Mesenchymal stem cell (in vitro differentiated cells and primary cell): ENCODE measurements around the gene NAV2.

Source experiments
- DNase-seq: peaks from one replicate; pipeline ENCODE4 v3.0.0-alpha.2; 2013
- H2AFZ ChIP-seq: one replicate; pipeline ENCODE4 v1.6.1; 2013; ENCODE audit warnings: low read depth, mild to moderate bottlenecking, control low read depth, inconsistent platforms, low read length, moderate library complexity
- H2AK5ac ChIP-seq: 2 replicates; pipeline ENCODE4 v1.6.1; 2013; ENCODE audit warnings: low read length, moderate library complexity, mild to moderate bottlenecking, inconsistent platforms; ENCODE audit not compliant: severe bottlenecking
- H2BK120ac ChIP-seq: one replicate; pipeline ENCODE4 v1.6.1; 2013; ENCODE audit warnings: low read depth, mild to moderate bottlenecking, inconsistent platforms, low read length, moderate library complexity
- H2BK12ac ChIP-seq, 2 experiments: one replicate each; pipeline ENCODE4 v1.6.1; 2013; ENCODE audit warnings: inconsistent platforms in 2 of 2, low read length in 2 of 2, mild to moderate bottlenecking in 2 of 2, moderate library complexity in 2 of 2, control low read depth in 1 of 2
- H2BK15ac ChIP-seq: one replicate; pipeline ENCODE4 v1.6.1; 2013; ENCODE audit warnings: mild to moderate bottlenecking, low read depth, inconsistent platforms; ENCODE audit not compliant: poor library complexity, severe bottlenecking
- H2BK5ac ChIP-seq: 2 replicates; pipeline ENCODE4 v1.6.1; 2013; ENCODE audit warnings: low read depth, mild to moderate bottlenecking, low read length, control low read depth, inconsistent platforms; ENCODE audit not compliant: poor library complexity, severe bottlenecking
- H3K14ac ChIP-seq, 2 experiments: one replicate each; pipeline ENCODE4 v1.6.1; 2013; ENCODE audit warnings: inconsistent platforms in 2 of 2, low read length in 2 of 2, control low read depth in 1 of 2, mild to moderate bottlenecking in 1 of 2, moderate library complexity in 1 of 2
- H3K18ac ChIP-seq, 2 experiments: one replicate each; pipeline ENCODE4 v1.6.1; 2013; ENCODE audit warnings: inconsistent platforms in 2 of 2, low read length in 2 of 2, control low read depth in 1 of 2, low read depth in 1 of 2, mild to moderate bottlenecking in 1 of 2
- H3K23ac ChIP-seq, 2 experiments: one replicate each; pipeline ENCODE4 v1.6.1; 2013; ENCODE audit warnings: inconsistent platforms in 2 of 2, low read length in 2 of 2, mild to moderate bottlenecking in 2 of 2, moderate library complexity in 2 of 2, control low read depth in 1 of 2
- H3K27ac ChIP-seq: 2 replicates; pipeline ENCODE4 v1.5.1; 2013; ENCODE audit warnings: mild to moderate bottlenecking, moderate library complexity, low read length, control low read depth, inconsistent platforms; ENCODE audit not compliant: poor library complexity, severe bottlenecking
- H3K27me3 ChIP-seq, 2 experiments: 2 replicates each; pipeline versions ENCODE4 v1.6.1 to v1.7.0; 2013; ENCODE audit warnings: low read length in 2 of 2, mild to moderate bottlenecking in 2 of 2, moderate library complexity in 2 of 2, control low read depth in 1 of 2, inconsistent platforms in 1 of 2; ENCODE audit not compliant: control insufficient read depth in 1 of 2, insufficient read depth in 1 of 2
- H3K36me3 ChIP-seq, 2 experiments: 2 replicates each; pipeline versions ENCODE4 v1.6.1 to v1.7.0; 2013; ENCODE audit warnings: low read length in 2 of 2, control low read depth in 1 of 2, inconsistent platforms in 1 of 2, low read depth in 1 of 2, mild to moderate bottlenecking in 1 of 2; ENCODE audit not compliant: insufficient read depth in 2 of 2, control insufficient read depth in 1 of 2
- H3K4ac ChIP-seq, 2 experiments: one replicate each; pipeline ENCODE4 v1.6.1; 2013; ENCODE audit warnings: inconsistent platforms in 2 of 2, low read length in 2 of 2, mild to moderate bottlenecking in 2 of 2, moderate library complexity in 2 of 2, control low read depth in 1 of 2, low read depth in 1 of 2
- H3K4me1 ChIP-seq: 2 replicates; pipeline ENCODE4 v1.6.1; 2013; ENCODE audit warnings: low read depth, low read length, control low read depth; ENCODE audit not compliant: control insufficient read depth, insufficient read depth
- H3K4me2 ChIP-seq: 2 replicates; pipeline ENCODE4 v1.6.1; 2013; ENCODE audit warnings: low read length, mild to moderate bottlenecking, inconsistent platforms; ENCODE audit not compliant: poor library complexity, severe bottlenecking
- H3K4me3 ChIP-seq, 2 experiments: 2 replicates each; pipeline versions ENCODE4 v1.5.1 to v1.7.0; 2013; ENCODE audit warnings: low read length in 2 of 2, mild to moderate bottlenecking in 2 of 2, control low read depth in 1 of 2, low read depth in 1 of 2; ENCODE audit not compliant: insufficient read depth in 1 of 2
- H3K79me1 ChIP-seq: replicated peaks from 2 replicates; pipeline ENCODE4 v1.6.1; 2013; ENCODE audit warnings: mild to moderate bottlenecking, control low read depth, low read length, inconsistent platforms; ENCODE audit not compliant: poor library complexity, severe bottlenecking
- H3K9ac ChIP-seq: 2 replicates; pipeline ENCODE4 v1.7.0; 2013; ENCODE audit warnings: mild to moderate bottlenecking, low read length, moderate library complexity
- H3K9me3 ChIP-seq: 2 replicates; pipeline ENCODE4 v1.7.0; 2013; ENCODE audit warnings: mild to moderate bottlenecking, low read length; ENCODE audit not compliant: control insufficient read depth
- H4K8ac ChIP-seq: one replicate; pipeline ENCODE4 v1.6.1; 2013; ENCODE audit warnings: inconsistent platforms, mild to moderate bottlenecking, low read length, moderate library complexity
- H4K91ac ChIP-seq: one replicate; pipeline ENCODE4 v1.6.1; 2013; ENCODE audit warnings: mild to moderate bottlenecking, low read length, inconsistent platforms
- WGBS: methylation state at CpG from one replicate; pipeline ENCODE4 v1.1.7; 2013; ENCODE audit warnings: mixed read lengths; 5-methylcytosine and 5-hydroxymethylcytosine counted together

Gene NAV2

GRCh38 chr11:20059587-20060021 is 347.0 kb downstream of the NAV2 start:
- Histone ChIP-seq H3K27me3 (no peaks in the 10 kb centered on the region), H2BK12ac (no peak overlapping the region), H3K4me3 (no peak overlapping the region), H2AK5ac (no peak overlapping the region), H3K9me3 (no peaks in the 10 kb centered on the region), H3K36me3 (peaks cover 14 to 93% of the 10 kb centered on the region in 2 experiments), H2BK15ac (no peak overlapping the region), H3K18ac (no peak overlapping the region), H3K9ac (no peak overlapping the region), H2AFZ (no peak overlapping the region), H2BK120ac (no peak overlapping the region), H4K8ac (no peak overlapping the region), H3K4ac (no peak overlapping the region), H3K14ac (no peak overlapping the region), H3K79me1 (peaks cover 2% of the 10 kb centered on the region), H3K23ac (no peak overlapping the region), H3K27ac (no peak overlapping the region), H2BK5ac (no peak overlapping the region), H3K4me2 (no peak overlapping the region), H3K4me1 (peaks cover 1% of the 10 kb centered on the region), H4K91ac (no peak overlapping the region)
- 95% methylated on average over 4 of the region's 4 CpGs for WGBS
- DNase-seq, result no peak

DNA sequence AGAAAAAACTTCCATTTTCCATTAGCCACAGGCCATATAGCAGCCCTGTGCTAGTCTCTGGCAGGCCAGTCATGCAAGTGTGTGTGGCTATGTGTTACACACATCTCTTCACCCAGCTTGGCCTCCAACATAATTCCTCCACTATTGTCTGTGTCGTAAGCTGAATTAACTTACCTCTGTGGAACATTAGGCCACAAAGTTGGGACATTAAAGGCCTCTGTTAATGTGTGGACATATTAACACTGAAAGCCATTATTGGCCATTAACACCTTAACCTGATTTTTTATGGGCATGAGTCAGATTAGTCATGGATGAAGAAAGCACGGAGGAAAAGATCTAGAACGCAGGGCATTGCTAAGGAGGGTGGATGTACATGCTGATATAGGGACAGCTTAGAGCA is 347.5 kb downstream of the NAV2 start:
- WGBS, result 95% methylated on average over 3 of the region's 3 CpGs
- Histone ChIP-seq H3K4me2 (no peak overlapping the region), H3K9ac (no peak overlapping the region), H2BK15ac (no peak overlapping the region), H3K4ac (no peak overlapping the region), H3K18ac (no peak overlapping the region), H3K14ac (no peak overlapping the region), H2BK120ac (no peak overlapping the region), H3K79me1 (peaks cover 2% of the 10 kb centered on the region), H4K91ac (no peak overlapping the region), H3K36me3 (peaks cover 14 to 93% of the 10 kb centered on the region in 2 experiments), H3K4me1 (peaks cover 1% of the 10 kb centered on the region), H4K8ac (no peak overlapping the region), H2BK5ac (no peak overlapping the region), H3K23ac (no peak overlapping the region), H2AK5ac (no peak overlapping the region), H3K27ac (no peak overlapping the region), H2AFZ (no peak overlapping the region), H3K9me3 (no peaks in the 10 kb centered on the region), H3K27me3 (no peaks in the 10 kb centered on the region), H2BK12ac (no peak overlapping the region), H3K4me3 (no peak overlapping the region)
- no peak for DNase-seq

GRCh38 chr11:20060647-20061205 is 348.1 kb downstream of the NAV2 start:
- H4K91ac ChIP-seq, result no peak overlapping the region
- H3K4ac ChIP-seq, result no peak overlapping the region
- no peak overlapping the region for H2AK5ac ChIP-seq
- H2BK15ac ChIP-seq, result no peak overlapping the region
- no peak overlapping the region for H3K23ac ChIP-seq
- H3K9me3 ChIP-seq, result no peaks in the 10 kb centered on the region
- WGBS, result 92% methylated on average over 7 of the region's 7 CpGs
- DNase-seq, result no peak
- peaks cover 15 to 93% of the 10 kb centered on the region in 2 experiments for H3K36me3 ChIP-seq
- H2AFZ ChIP-seq, result no peak overlapping the region
- no peak overlapping the region for H3K9ac ChIP-seq
- H3K18ac ChIP-seq, result no peak overlapping the region
- no peak overlapping the region for H4K8ac ChIP-seq
- no peak overlapping the region for H3K27ac ChIP-seq
- H3K4me1 ChIP-seq, result peaks cover 1% of the 10 kb centered on the region
- H3K14ac ChIP-seq, result no peak overlapping the region
- H3K79me1 ChIP-seq, result peaks cover 2% of the 10 kb centered on the region
- no peak overlapping the region for H2BK5ac ChIP-seq
- no peak overlapping the region for H3K4me2 ChIP-seq
- H2BK120ac ChIP-seq, result no peak overlapping the region
- no peak overlapping the region for H3K4me3 ChIP-seq
- no peaks in the 10 kb centered on the region for H3K27me3 ChIP-seq
- no peak overlapping the region for H2BK12ac ChIP-seq

DNA sequence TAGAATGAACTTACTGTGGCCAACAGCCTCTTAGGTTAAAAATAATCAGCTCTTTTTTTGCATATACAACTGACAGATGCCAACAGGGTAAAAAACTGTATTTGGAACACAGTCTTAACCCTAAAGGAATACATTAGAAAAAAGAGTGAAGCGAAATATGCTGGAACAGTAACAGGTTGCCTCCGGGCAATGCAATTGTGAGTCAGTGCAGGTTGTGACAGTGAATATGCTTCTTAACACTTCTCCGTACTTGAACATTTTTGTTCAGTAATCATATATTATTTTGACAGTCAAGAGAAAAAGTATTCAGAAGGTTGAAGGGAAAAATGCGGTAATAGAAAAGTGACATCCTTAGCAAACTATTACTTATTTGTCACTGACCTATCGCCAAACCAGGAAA is 349.1 kb downstream of the NAV2 start:
- Histone ChIP-seq H3K27me3 (no peaks in the 10 kb centered on the region), H3K9me3 (no peaks in the 10 kb centered on the region), H3K18ac (no peak overlapping the region), H2BK120ac (no peak overlapping the region), H3K14ac (no peak overlapping the region), H3K36me3 (peaks cover 10 to 93% of the 10 kb centered on the region in 2 experiments), H2AFZ (no peak overlapping the region), H3K4me2 (no peak overlapping the region), H4K91ac (no peak overlapping the region), H2AK5ac (no peak overlapping the region), H2BK15ac (no peak overlapping the region), H4K8ac (no peak overlapping the region), H3K4ac (no peak overlapping the region), H3K4me3 (no peak overlapping the region), H3K79me1 (peaks cover 2% of the 10 kb centered on the region), H2BK5ac (no peak overlapping the region), H3K23ac (no peak overlapping the region), H3K9ac (no peak overlapping the region), H3K27ac (no peak overlapping the region), H2BK12ac (no peak overlapping the region), H3K4me1 (peaks cover 1% of the 10 kb centered on the region)
- no peak for DNase-seq
- WGBS, result 100% methylated on average over 4 of the region's 5 CpGs
